C4-2B (cell line): ENCODE data around the gene WBP2.
A peak's percentile ranks its signal among the peaks of the same experiment; 100 is the strongest.

ENCODE experiments used
- H3K27ac ChIP-seq: fragments of 450-650 bp; 2 replicates; pipeline ENCODE4 v1.5.1; 2017
- ZFX ChIP-seq: fragments of 450-650 bp; IDR thresholded peaks from 2 replicates; pipeline ENCODE4 v1.6.1; 2017
- TF ChIP-seq, protein P1 (sequence below): fragments of 450-650 bp; conservative IDR thresholded peaks from 2 replicates; pipeline ENCODE4 v1.5.1; 2017; ENCODE audit warnings: mild to moderate bottlenecking

Gene WBP2

DNA sequence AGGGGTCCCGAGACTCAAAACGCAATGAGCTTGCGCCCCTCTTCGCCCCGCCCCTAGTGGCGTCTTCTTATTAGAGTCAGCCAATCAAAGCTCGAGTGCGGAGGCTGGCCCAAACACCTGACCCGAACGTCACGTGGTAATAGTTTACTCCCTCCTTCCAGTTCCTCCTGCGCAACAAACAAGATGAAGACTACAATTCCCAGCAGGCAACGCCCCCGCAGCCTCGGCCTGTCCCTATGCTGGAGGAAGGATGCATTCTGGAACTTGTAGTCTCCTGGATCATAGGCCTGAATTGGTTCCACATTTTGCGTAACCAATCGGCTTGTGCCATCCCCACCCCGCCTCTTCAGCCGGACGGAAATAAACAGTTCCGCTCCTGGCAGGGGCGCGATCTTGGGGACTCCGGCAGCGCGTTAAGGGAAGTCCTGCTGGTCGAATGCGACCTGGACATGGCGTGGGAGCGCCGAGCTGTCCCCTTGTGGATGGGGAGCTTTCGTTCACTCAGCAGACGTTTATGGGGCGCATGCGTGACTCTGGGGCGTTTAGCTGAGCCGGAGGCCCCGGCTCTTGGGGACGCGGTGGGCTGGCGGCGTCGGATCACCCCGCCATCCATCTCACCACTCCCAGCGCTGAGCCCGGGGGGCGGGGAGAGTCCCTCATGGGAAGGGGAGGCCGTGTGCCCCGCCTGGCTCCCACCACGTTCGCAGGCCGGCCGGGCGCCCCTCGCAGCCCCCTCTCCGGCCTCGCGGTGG, at the start of gene WBP2:
TSS of gene WBP2 (minus strand) at position 26 of the 752 bp plus-strand sequence. CDS start 38 bp downstream, outside the sequence.
- TF ChIP-seq, protein P1, sequence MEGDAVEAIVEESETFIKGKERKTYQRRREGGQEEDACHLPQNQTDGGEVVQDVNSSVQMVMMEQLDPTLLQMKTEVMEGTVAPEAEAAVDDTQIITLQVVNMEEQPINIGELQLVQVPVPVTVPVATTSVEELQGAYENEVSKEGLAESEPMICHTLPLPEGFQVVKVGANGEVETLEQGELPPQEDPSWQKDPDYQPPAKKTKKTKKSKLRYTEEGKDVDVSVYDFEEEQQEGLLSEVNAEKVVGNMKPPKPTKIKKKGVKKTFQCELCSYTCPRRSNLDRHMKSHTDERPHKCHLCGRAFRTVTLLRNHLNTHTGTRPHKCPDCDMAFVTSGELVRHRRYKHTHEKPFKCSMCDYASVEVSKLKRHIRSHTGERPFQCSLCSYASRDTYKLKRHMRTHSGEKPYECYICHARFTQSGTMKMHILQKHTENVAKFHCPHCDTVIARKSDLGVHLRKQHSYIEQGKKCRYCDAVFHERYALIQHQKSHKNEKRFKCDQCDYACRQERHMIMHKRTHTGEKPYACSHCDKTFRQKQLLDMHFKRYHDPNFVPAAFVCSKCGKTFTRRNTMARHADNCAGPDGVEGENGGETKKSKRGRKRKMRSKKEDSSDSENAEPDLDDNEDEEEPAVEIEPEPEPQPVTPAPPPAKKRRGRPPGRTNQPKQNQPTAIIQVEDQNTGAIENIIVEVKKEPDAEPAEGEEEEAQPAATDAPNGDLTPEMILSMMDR = peak; percentile 58
- TF ChIP-seq ZFX = peak; percentile 32; the same call in 1 of the 2 replicates
- H3K27ac ChIP-seq = peak within 1 kb of the TSS; percentile 80

DNA sequence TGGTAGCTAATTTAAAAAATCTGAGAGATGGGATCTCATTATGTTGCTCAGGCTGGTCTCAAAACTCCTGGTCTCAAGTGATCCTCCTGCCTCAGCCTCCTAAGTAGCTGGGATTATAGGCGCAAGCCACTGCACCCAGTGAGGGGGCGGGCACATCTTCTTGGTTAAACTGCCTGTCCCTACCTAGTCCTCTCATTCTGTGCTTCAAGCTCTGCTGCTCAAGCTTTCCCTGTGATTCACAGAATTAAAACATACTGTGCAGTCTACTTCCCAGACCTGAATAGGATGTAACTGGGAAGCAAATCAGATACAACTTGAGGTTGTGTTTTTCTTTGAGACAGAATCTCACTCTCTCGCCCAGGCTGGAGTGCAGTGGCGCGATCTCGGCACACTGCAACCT, 47.3 kb upstream of the WBP2 start:
- H3K27ac ChIP-seq = no peak overlapping the region
- no peak for TF ChIP-seq ZFX
- TF ChIP-seq, protein P1 = no peak

- TF ChIP-seq ZFX = no peak
- TF ChIP-seq, protein P1 = no peak
- H3K27ac ChIP-seq = no peak overlapping the region
Observed at GRCh38 chr17:75901727-75902126, 46.6 kb upstream of the WBP2 start.

- TF ChIP-seq, protein P1 = no peak
- TF ChIP-seq ZFX = no peak
- no peak overlapping the region for H3K27ac ChIP-seq
Observed at GRCh38 chr17:75900691-75901533, 45.8 kb upstream of the WBP2 start.

DNA sequence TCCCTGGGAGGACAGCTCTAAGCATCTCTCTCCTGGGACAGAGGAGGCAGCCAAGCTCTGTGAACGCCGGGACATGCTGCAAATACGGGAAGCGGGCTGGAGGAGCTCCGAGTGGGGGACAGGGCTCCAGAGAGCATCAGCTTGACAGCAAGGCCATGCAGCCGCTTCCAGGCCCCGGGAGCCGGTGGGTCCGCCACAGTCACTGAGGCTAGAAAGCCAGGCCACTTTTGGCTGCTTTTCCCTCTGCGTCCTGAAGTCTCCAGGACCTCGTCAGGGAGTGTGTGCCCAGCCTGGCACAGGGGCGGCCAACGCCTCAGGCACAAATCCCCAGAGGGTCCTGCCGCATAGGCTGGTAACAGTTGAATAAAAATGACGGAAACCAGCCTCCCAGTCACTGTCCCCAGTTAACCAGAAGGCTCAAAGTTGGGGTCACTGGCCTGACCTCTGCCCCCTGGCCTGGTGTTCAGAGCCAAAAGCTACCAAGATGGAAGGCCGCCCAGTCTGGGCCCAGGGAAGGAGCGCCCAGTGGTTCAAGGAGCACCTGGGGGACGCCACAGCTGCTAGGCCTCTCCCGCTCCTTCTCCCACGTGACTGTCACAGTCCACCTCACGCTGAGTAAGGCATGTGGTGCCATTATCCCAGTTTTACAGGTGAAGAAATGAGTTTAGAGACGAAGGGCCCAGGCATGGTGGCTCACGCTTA, 44.8 kb upstream of the WBP2 start:
- TF ChIP-seq ZFX = no peak
- TF ChIP-seq, protein P1 = no peak
- no peak overlapping the region for H3K27ac ChIP-seq

DNA sequence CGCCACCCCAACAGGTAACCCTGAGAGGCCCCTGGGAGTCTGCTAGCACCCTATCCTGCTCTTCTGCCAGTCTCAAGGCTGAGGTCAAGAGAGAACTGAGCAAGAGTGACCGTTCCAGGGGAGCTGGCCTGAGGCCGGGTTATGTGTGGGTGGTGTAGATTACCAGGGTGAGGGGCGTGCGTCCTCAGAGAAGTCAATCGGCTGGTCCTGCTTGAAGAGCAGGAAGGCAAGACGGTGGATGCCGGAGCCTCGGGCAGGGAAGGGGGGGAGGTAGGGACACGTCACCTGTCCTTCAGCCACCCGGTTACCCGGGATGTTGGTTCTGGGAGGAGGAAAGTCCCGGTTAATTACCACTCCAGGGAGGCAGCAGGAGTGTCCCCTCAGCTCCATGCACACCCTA, 44.2 kb upstream of the WBP2 start:
- TF ChIP-seq ZFX = no peak
- TF ChIP-seq, protein P1 = no peak
- H3K27ac ChIP-seq = no peak overlapping the region
